OCI-LY1 (cell line): ENCODE measurements around the gene MAST4.

Source experiments
- CTCF ChIP-seq: fragments of 200-600 bp; sonication (generic), shearing (Covaris generic); IDR thresholded peaks from 2 replicates; pipeline ENCODE4 v1.5.1; 2017; ENCODE audit warnings: mild to moderate bottlenecking, antibody characterized with exemption, low read length, moderate library complexity, mixed read lengths
- EZH2 ChIP-seq: fragments of 200-600 bp; sonication (generic), shearing (Covaris generic); IDR thresholded peaks from 2 replicates; pipeline ENCODE4 v1.8.0; 2017; ENCODE audit warnings: borderline replicate concordance, mixed run types, mild to moderate bottlenecking, antibody characterized with exemption, low read length, moderate library complexity, mixed read lengths

- TF ChIP-seq CTCF (no peak), EZH2 (no peak)
Observed at GRCh38 chr5:67011422-67011821, 415.2 kb downstream of the MAST4 start.
